ENCODE data around the gene CGREF1. TPM values are rescaled to one million over a fixed set of nuclear protein-coding genes. Genes with fewer than 3 reads are reported as not detected.
A peak's percentile ranks its signal among the peaks of the same experiment; 100 is the strongest.

The CGREF1 gene
- polyA plus RNA-seq, 4 donors: 4.4 to 10.5 (median 5.8) TPM

- no peak for DNase-seq (ENCODE audit: low read depth in 4 of 4, low spot score in 3 of 4)
These were observed 65.2 kb downstream of the CGREF1 start for GRCh38 chr2:27053776-27054175.

- DNase-seq (ENCODE audit: low read depth in 4 of 4, low spot score in 3 of 4): no peak
These were observed 65.6 kb downstream of the CGREF1 start for GRCh38 chr2:27053321-27053720.

- DNase-seq (ENCODE audit: low read depth in 4 of 4, low spot score in 3 of 4): no peak
These were observed 66.9 kb downstream of the CGREF1 start for GRCh38 chr2:27051902-27052645.

- peak; percentile 87 to 91 (median 89) for DNase-seq (ENCODE audit: low read depth in 4 of 4, low spot score in 3 of 4)
These were observed 67.7 kb downstream of the CGREF1 start, which contains the start of gene AGBL5 for GRCh38 chr2:27050996-27051901. TSS of gene AGBL5 (plus strand) at chr2:27051668. CDS start at chr2:27052959, 1,291 bp downstream.

Other genes starting within 250 kb of the CGREF1 start
- gene MAPRE3, start 148.5 kb downstream of the CGREF1 start, polyA plus RNA-seq (ENCODE audit: insufficient read length in 4 of 4): 10 to 100 TPM; 10.2 to 17.8 (median 13.1) TPM
- 10 to 100 TPM; 56.9 to 90.7 (median 71.4) TPM for gene TMEM214, start 86.2 kb downstream of the CGREF1 start, polyA plus RNA-seq (ENCODE audit: insufficient read length in 4 of 4)
- gene AGBL5, start 67.5 kb downstream of the CGREF1 start, polyA plus RNA-seq (ENCODE audit: insufficient read length in 4 of 4): 10 to 100 TPM; 30.8 to 66.8 (median 61.1) TPM
- 100 to 1,000 TPM; 212 to 268 (median 247) TPM for gene OST4, start 47.5 kb downstream of the CGREF1 start, polyA plus RNA-seq (ENCODE audit: insufficient read length in 4 of 4)
- 100 to 1,000 TPM in 2 of 4 donors, 10 to 100 TPM in 2; 67.1 to 206 (median 91.1) TPM for gene EMILIN1, start 40.5 kb downstream of the CGREF1 start, polyA plus RNA-seq (ENCODE audit: insufficient read length in 4 of 4)
- gene KHK, start 32.4 kb downstream of the CGREF1 start, polyA plus RNA-seq (ENCODE audit: insufficient read length in 4 of 4): 10 to 100 TPM in 3 of 4 donors, 1 to 10 TPM in 1; 6.0 to 52.3 (median 36.3) TPM
- 1 to 10 TPM in 2 of 4 donors, under 1 TPM in 2; 0.46 to 1.5 (median 0.95) TPM for gene ABHD1, start 4.7 kb upstream of the CGREF1 start, polyA plus RNA-seq (ENCODE audit: insufficient read length in 4 of 4)
- 10 to 100 TPM; 44.2 to 58.7 (median 47.3) TPM for gene PREB, start 15.5 kb upstream of the CGREF1 start, polyA plus RNA-seq (ENCODE audit: insufficient read length in 4 of 4)
- gene PRR30, start 20.3 kb upstream of the CGREF1 start, polyA plus RNA-seq (ENCODE audit: insufficient read length in 4 of 4): not detected
- gene TCF23, start 29.9 kb upstream of the CGREF1 start, polyA plus RNA-seq (ENCODE audit: insufficient read length in 4 of 4): 1 to 10 TPM in 1 of 4 donors, under 1 TPM in 3; 0.59 to 3.2 (median 0.75) TPM
- gene ATRAID, start 92.9 kb upstream of the CGREF1 start, polyA plus RNA-seq (ENCODE audit: insufficient read length in 4 of 4): 100 to 1,000 TPM; 142 to 162 (median 153) TPM
- 10 to 100 TPM; 19.9 to 48.4 (median 35.2) TPM for gene SLC5A6, start 93.1 kb upstream of the CGREF1 start, polyA plus RNA-seq (ENCODE audit: insufficient read length in 4 of 4)
- gene CAD, start 98.2 kb upstream of the CGREF1 start, polyA plus RNA-seq (ENCODE audit: insufficient read length in 4 of 4): 10 to 100 TPM; 33.7 to 61.4 (median 43.1) TPM
- 1 to 10 TPM in 3 of 4 donors, under 1 TPM in 1; 0.98 to 8.7 (median 5.3) TPM for gene SLC30A3, start 143.9 kb upstream of the CGREF1 start, polyA plus RNA-seq (ENCODE audit: insufficient read length in 4 of 4)
- gene DNAJC5G, start 156.3 kb upstream of the CGREF1 start, polyA plus RNA-seq (ENCODE audit: insufficient read length in 4 of 4): 1 to 10 TPM in 1 of 4 donors, under 1 TPM in 3; 0.18 to 1.7 (median 0.46) TPM
- gene TRIM54, start 163.3 kb upstream of the CGREF1 start, polyA plus RNA-seq (ENCODE audit: insufficient read length in 4 of 4): 1 to 10 TPM in 3 of 4 donors, under 1 TPM in 1; 0.07 to 6.4 (median 3.9) TPM
- gene UCN, start 189.3 kb upstream of the CGREF1 start, polyA plus RNA-seq (ENCODE audit: insufficient read length in 4 of 4): 1 to 10 TPM in 2 of 4 donors, under 1 TPM in 2; 0.53 to 1.3 (median 0.88) TPM
- gene MPV17, start 204.0 kb upstream of the CGREF1 start, polyA plus RNA-seq (ENCODE audit: insufficient read length in 4 of 4): 10 to 100 TPM; 72.0 to 89.4 (median 81.4) TPM
- gene GTF3C2, start 237.6 kb upstream of the CGREF1 start, polyA plus RNA-seq (ENCODE audit: insufficient read length in 4 of 4): 10 to 100 TPM; 50.5 to 77.6 (median 70.3) TPM